Measurements from ENCODE around the gene RCOR1. TPM values are rescaled to one million over a fixed set of nuclear protein-coding genes. Genes with fewer than 3 reads are reported as not detected.

RCOR1 gene
- total and polyA plus RNA-seq, 2 of the 8 experiments (the other 6 are each of a cell fraction or from before 2014, with no cell fraction given): 12.3 to 26.3 TPM

DNA sequence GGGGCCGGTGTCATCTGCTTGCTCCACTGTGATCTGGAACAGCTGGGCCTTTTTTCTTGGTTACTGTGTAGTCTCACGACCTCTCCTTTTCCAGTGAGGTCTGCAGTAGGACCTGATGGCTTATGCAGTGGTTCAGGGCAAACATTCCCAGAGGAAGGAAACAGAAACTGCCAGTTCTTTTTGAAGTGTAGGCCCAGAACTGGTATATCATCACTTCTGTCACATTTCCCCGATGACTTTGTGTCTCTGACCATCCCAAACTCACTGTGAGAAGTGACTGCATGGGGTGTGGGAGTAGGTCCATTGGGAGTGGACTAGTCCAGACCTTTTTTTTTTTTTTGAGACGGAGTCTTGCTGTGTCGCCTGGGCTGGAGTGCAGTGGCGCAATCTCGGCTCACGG lies 38.4 kb downstream of the RCOR1 start (continued):
- TF ChIP-seq POU5F1 (IDR thresholded peaks at IDR 0.05; ENCODE audit: low read depth, low read length) (no peak), SP2 (IDR thresholded peaks at IDR 0.05; ENCODE audit: low read length) (no peak), TAF1 (IDR thresholded peaks at IDR 0.05; ENCODE audit: low read depth, low read length) (no peak), TCF12 (IDR thresholded peaks at IDR 0.05; ENCODE audit: low read depth, low read length) (no peak), FOSL1 (IDR thresholded peaks at IDR 0.05; ENCODE audit: insufficient read depth, low read depth, low read length) (no peak)
- TF ChIP-seq, protein P1, sequence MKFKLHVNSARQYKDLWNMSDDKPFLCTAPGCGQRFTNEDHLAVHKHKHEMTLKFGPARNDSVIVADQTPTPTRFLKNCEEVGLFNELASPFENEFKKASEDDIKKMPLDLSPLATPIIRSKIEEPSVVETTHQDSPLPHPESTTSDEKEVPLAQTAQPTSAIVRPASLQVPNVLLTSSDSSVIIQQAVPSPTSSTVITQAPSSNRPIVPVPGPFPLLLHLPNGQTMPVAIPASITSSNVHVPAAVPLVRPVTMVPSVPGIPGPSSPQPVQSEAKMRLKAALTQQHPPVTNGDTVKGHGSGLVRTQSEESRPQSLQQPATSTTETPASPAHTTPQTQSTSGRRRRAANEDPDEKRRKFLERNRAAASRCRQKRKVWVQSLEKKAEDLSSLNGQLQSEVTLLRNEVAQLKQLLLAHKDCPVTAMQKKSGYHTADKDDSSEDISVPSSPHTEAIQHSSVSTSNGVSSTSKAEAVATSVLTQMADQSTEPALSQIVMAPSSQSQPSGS (IDR thresholded peaks at IDR 0.05; ENCODE audit: low read length): no peak
